Activated T-helper 2 cell treated with anti-CD3 and anti-CD28 coated beads, Interferon-gamma antibody, Interleukin-2, Interleukin-4, amounts not matched to agents 10 μg/mL and 5 μg/mL and 100 μg/mL, durations not matched to agents 14 hours and 24 hours and 36 hours (primary cell): ENCODE results near the gene USP53. TPM values are rescaled to one million over a fixed set of nuclear protein-coding genes. Genes with fewer than 3 reads are reported as not detected.
"Not testable (repeated sequence)": the region's sequence is repeated elsewhere in the genome, so short reads cannot be mapped to it uniquely, and the experiment has no call there.

ENCODE experiments used
- DNase-seq: peaks from one replicate; pipeline ENCODE4 v3.0.0; 2021; ENCODE audit warnings: low spot score
- H3K27ac Mint-ChIP-seq: one replicate; pipeline ENCODE4 v1.8.0; 2021; ENCODE audit warnings: mixed read lengths
- H3K27me3 Mint-ChIP-seq: one replicate; pipeline ENCODE4 v1.8.0; 2021; ENCODE audit warnings: low read depth, mixed read lengths
- H3K36me3 Mint-ChIP-seq: one replicate; pipeline ENCODE4 v1.8.0; 2021; ENCODE audit warnings: low read depth, mixed read lengths
- H3K4me1 Mint-ChIP-seq: one replicate; pipeline ENCODE4 v1.8.0; 2021; ENCODE audit warnings: low read depth, mixed read lengths
- H3K4me3 Mint-ChIP-seq: one replicate; pipeline ENCODE4 v1.8.0; 2021; ENCODE audit warnings: low read depth, mild to moderate bottlenecking, moderate library complexity, mixed read lengths
- H3K9me3 Mint-ChIP-seq: one replicate; pipeline ENCODE4 v1.8.0; 2021; ENCODE audit warnings: mixed read lengths
- intact Hi-C: fragments of 100-400 bp; cut with micrococcal nuclease; formaldehyde crosslinking; loops from one replicate; pipeline ENCODE4 v1.15.1; 2023
- total RNA-seq: library from RNA; stranded (reverse); gene quantifications from 2 replicates; pipeline ENCODE4 v1.2.3, GENCODE V29; 2022

The USP53 gene
- 6.6 and 7.3 TPM in 2 replicates for total RNA-seq

- intact Hi-C loops, result loop anchor here (1.0 to 10.0 kb wide), 5 partner anchors 75 to 938 kb away; a partner anchor contains a TSS
- Mint-ChIP-seq H3K4me1 (peaks cover 33% of the 10 kb centered on the region), H3K9me3 (no peaks in the 10 kb centered on the region)
Measured at GRCh38 chr4:119212234-119212963, at the start of gene USP53. USP53 (plus strand) TSS chr4:119212713; CDS start chr4:119239760, 27,047 bp downstream.

GRCh38 chr4:119165767-119166166 is 46.7 kb upstream of the USP53 start:
- Mint-ChIP-seq H3K27ac (no peak overlapping the region), H3K27me3 (peaks cover 19% of the 10 kb centered on the region), H3K4me3 (no peak overlapping the region), H3K4me1 (no peaks in the 10 kb centered on the region), H3K36me3 (no peaks in the 10 kb centered on the region), H3K9me3 (no peaks in the 10 kb centered on the region)
- intact Hi-C loops, result no loop called here
- DNase-seq, result no peak

More at GRCh38 chr4:119212234-119212963, at the start of gene USP53:
- Mint-ChIP-seq H3K4me3 (peak within 1 kb of the TSS; percentile 91), H3K27me3 (peaks cover 8% of the 10 kb centered on the region), H3K27ac (peak within 1 kb of the TSS; percentile 88), H3K36me3 (peaks cover 5% of the 10 kb centered on the region)
- DNase-seq, result peak; percentile 93

GRCh38 chr4:119170195-119170594 is 42.3 kb upstream of the USP53 start:
- Mint-ChIP-seq H3K27ac (no peak overlapping the region), H3K4me1 (no peaks in the 10 kb centered on the region), H3K4me3 (no peak overlapping the region), H3K27me3 (peaks cover 4% of the 10 kb centered on the region), H3K36me3 (no peaks in the 10 kb centered on the region), H3K9me3 (no peaks in the 10 kb centered on the region)
- no peak for DNase-seq
- intact Hi-C loops, result no loop called here

GRCh38 chr4:119172223-119172622 is 40.3 kb upstream of the USP53 start:
- intact Hi-C loops, result no loop called here
- Mint-ChIP-seq H3K27ac (no peak overlapping the region), H3K9me3 (no peaks in the 10 kb centered on the region), H3K4me3 (no peak overlapping the region), H3K27me3 (peaks cover 6% of the 10 kb centered on the region), H3K36me3 (no peaks in the 10 kb centered on the region), H3K4me1 (no peaks in the 10 kb centered on the region)
- DNase-seq, result no peak

GRCh38 chr4:119173729-119174361 is 38.7 kb upstream of the USP53 start:
- peaks cover 14% of the 10 kb centered on the region for H3K27me3 Mint-ChIP-seq
- intact Hi-C loops, H3K9me3 Mint-ChIP-seq, DNase-seq, H3K27ac Mint-ChIP-seq, H3K36me3 Mint-ChIP-seq, H3K4me1 Mint-ChIP-seq, H3K4me3 Mint-ChIP-seq: not testable (repeated sequence)

- H3K4me3 Mint-ChIP-seq, result no peak overlapping the region
- H3K27me3 Mint-ChIP-seq, result peaks cover 26% of the 10 kb centered on the region
- no peaks in the 10 kb centered on the region for H3K9me3 Mint-ChIP-seq
- H3K4me1 Mint-ChIP-seq, result no peaks in the 10 kb centered on the region
- no peak overlapping the region for H3K27ac Mint-ChIP-seq
- intact Hi-C loops, result no loop called here
- no peaks in the 10 kb centered on the region for H3K36me3 Mint-ChIP-seq
- no peak for DNase-seq
Measured at GRCh38 chr4:119179011-119179410, 33.5 kb upstream of the USP53 start.

GRCh38 chr4:119184128-119184527 is 28.4 kb upstream of the USP53 start:
- DNase-seq, result no peak
- intact Hi-C loops, result no loop called here
- Mint-ChIP-seq H3K27me3 (peaks cover 12% of the 10 kb centered on the region), H3K9me3 (no peaks in the 10 kb centered on the region), H3K4me3 (no peak overlapping the region), H3K27ac (no peak overlapping the region), H3K4me1 (no peaks in the 10 kb centered on the region), H3K36me3 (no peaks in the 10 kb centered on the region)

GRCh38 chr4:119189638-119190037 is 22.9 kb upstream of the USP53 start:
- Mint-ChIP-seq H3K36me3 (no peaks in the 10 kb centered on the region), H3K4me3 (no peak overlapping the region), H3K27me3 (peaks cover 5% of the 10 kb centered on the region), H3K27ac (no peak overlapping the region), H3K9me3 (no peaks in the 10 kb centered on the region), H3K4me1 (peaks cover 4% of the 10 kb centered on the region)
- intact Hi-C loops, result no loop called here
- no peak for DNase-seq

- H3K27ac Mint-ChIP-seq, result no peak overlapping the region
- H3K36me3 Mint-ChIP-seq, result no peaks in the 10 kb centered on the region
- H3K27me3 Mint-ChIP-seq, result peaks cover 5% of the 10 kb centered on the region
- DNase-seq, result no peak
- no peaks in the 10 kb centered on the region for H3K9me3 Mint-ChIP-seq
- H3K4me1 Mint-ChIP-seq, result peaks cover 4% of the 10 kb centered on the region
- no peak overlapping the region for H3K4me3 Mint-ChIP-seq
- intact Hi-C loops, result no loop called here
Measured at GRCh38 chr4:119190354-119190753, 22.2 kb upstream of the USP53 start.

GRCh38 chr4:119191505-119191904 is 21.0 kb upstream of the USP53 start:
- no peak overlapping the region for H3K4me3 Mint-ChIP-seq
- no peaks in the 10 kb centered on the region for H3K36me3 Mint-ChIP-seq
- peaks cover 4% of the 10 kb centered on the region for H3K4me1 Mint-ChIP-seq

GRCh38 chr4:119197772-119198212 is 14.7 kb upstream of the USP53 start:
- Mint-ChIP-seq H3K4me1 (peaks cover 2% of the 10 kb centered on the region), H3K36me3 (no peaks in the 10 kb centered on the region), H3K9me3 (peaks cover 5% of the 10 kb centered on the region), H3K4me3 (no peak overlapping the region), H3K27ac (no peak overlapping the region), H3K27me3 (peaks cover 8% of the 10 kb centered on the region)
- DNase-seq, result no peak
- intact Hi-C loops, result no loop called here

More at GRCh38 chr4:119191505-119191904, 21.0 kb upstream of the USP53 start:
- Mint-ChIP-seq H3K9me3 (no peaks in the 10 kb centered on the region), H3K27me3 (peaks cover 5% of the 10 kb centered on the region), H3K27ac (no peak overlapping the region)
- intact Hi-C loops, result no loop called here
- DNase-seq, result no peak

- Mint-ChIP-seq H3K4me3 (no peak overlapping the region), H3K9me3 (peaks cover 5% of the 10 kb centered on the region), H3K4me1 (peaks cover 12% of the 10 kb centered on the region), H3K36me3 (no peaks in the 10 kb centered on the region), H3K27me3 (peaks cover 6% of the 10 kb centered on the region), H3K27ac (no peak overlapping the region)
- intact Hi-C loops, result no loop called here
- DNase-seq, result no peak
Measured at GRCh38 chr4:119204916-119205315, 7.6 kb upstream of the USP53 start.

- H3K27me3 Mint-ChIP-seq, result peaks cover 3% of the 10 kb centered on the region
- peaks cover 5% of the 10 kb centered on the region for H3K9me3 Mint-ChIP-seq
- peaks cover 15% of the 10 kb centered on the region for H3K4me1 Mint-ChIP-seq
- no peak overlapping the region for H3K4me3 Mint-ChIP-seq
- H3K36me3 Mint-ChIP-seq, result no peaks in the 10 kb centered on the region
- no peak overlapping the region for H3K27ac Mint-ChIP-seq
- no peak for DNase-seq
- intact Hi-C loops, result no loop called here
Measured at GRCh38 chr4:119205690-119206089, 6.8 kb upstream of the USP53 start.
